GM18858 (cell line): Measurements from ENCODE around the gene CSTF2.
"Not testable (repeated sequence)": the region's sequence is repeated elsewhere in the genome, so short reads cannot be mapped to it uniquely, and the experiment has no call there.

Experiments
- ATAC-seq: cut with Tn5 transposase; IDR thresholded peaks from one replicate; pipeline ENCODE4 v1.9.1; 2021; ENCODE audit not compliant: unreplicated experiment

CSTF2 gene, protein sequence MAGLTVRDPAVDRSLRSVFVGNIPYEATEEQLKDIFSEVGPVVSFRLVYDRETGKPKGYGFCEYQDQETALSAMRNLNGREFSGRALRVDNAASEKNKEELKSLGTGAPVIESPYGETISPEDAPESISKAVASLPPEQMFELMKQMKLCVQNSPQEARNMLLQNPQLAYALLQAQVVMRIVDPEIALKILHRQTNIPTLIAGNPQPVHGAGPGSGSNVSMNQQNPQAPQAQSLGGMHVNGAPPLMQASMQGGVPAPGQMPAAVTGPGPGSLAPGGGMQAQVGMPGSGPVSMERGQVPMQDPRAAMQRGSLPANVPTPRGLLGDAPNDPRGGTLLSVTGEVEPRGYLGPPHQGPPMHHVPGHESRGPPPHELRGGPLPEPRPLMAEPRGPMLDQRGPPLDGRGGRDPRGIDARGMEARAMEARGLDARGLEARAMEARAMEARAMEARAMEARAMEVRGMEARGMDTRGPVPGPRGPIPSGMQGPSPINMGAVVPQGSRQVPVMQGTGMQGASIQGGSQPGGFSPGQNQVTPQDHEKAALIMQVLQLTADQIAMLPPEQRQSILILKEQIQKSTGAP

DNA sequence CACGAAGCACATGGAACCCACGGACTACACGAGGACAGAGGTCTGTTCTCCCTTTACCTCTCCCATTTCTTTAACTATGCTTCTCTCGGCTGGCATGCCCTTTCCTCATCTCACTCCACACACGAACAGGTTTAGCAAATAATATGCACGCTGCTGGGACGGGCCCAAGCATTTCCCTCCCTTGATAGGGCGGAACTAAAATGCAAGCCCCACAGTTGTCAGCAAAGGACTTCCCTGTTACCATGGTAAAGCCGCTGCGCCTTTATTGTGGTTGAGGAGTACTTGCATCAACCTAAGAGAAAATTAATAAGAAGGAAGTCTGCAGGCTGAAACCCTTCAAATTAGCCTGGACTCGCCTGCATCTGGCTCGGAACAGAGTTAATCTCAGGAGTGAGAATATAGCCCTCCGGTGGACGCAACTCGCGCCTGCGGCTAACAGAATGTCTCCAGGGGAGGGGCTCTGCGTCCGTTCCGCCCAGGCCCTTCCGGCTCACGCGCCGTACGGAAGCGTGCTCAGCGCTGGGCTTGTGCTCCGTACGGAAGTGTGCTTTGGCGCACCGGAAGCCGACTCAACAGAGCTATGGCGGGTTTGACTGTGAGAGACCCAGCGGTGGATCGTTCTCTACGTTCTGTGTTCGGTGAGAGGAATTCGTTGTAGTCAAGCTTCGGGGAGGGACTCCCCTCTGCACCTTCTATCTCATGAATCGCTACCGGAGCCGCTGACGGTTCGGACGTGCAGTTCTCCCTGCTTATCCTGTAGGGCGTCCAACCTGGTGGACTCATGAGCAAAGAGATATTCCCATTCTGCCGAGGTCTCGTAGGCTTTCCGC, at the start of gene CSTF2:
TSS of gene CSTF2 (plus strand) at position 555 of the 830 bp plus-strand sequence. CDS start at position 581, 26 bp downstream.
- ATAC-seq = peak; percentile 95

DNA sequence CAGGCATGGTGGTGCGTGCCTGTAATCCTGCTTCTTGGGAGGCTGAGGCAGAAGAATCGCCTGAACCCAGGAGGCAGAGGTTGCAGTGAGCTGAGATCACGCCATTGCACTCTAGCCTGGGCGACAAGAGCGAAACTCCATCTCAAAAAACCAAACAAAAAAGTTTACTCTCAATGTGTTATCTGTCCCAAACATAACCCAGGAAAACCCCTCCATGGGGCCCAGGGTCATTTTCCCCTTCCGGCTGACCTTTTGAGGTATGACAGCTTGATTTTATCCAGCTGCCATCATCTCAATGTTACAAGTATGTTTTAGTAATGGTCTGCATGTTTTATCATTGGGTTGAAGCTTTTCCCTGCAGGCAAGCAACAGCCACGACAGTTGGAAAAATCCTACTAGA, 23.8 kb upstream of the CSTF2 start:
- not testable (repeated sequence) for ATAC-seq

DNA sequence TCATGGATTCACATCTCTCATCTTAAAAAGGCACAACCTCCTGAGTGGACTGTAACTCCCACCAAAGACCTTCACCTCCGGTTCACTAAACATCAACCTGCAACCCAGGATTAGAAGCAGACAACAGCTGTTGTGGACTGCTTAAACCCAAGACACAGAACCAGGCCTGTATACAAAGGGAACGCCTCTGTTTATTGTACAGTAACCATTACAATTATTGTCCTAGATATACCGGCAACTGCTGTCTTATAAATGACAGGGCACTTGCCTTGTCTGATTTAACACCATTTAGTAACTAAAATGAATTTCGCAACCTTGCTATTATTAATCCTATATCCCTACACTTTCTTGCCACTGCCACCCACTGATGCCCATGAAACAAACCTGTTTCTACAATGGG, 22.8 kb upstream of the CSTF2 start:
- ATAC-seq = no peak

DNA sequence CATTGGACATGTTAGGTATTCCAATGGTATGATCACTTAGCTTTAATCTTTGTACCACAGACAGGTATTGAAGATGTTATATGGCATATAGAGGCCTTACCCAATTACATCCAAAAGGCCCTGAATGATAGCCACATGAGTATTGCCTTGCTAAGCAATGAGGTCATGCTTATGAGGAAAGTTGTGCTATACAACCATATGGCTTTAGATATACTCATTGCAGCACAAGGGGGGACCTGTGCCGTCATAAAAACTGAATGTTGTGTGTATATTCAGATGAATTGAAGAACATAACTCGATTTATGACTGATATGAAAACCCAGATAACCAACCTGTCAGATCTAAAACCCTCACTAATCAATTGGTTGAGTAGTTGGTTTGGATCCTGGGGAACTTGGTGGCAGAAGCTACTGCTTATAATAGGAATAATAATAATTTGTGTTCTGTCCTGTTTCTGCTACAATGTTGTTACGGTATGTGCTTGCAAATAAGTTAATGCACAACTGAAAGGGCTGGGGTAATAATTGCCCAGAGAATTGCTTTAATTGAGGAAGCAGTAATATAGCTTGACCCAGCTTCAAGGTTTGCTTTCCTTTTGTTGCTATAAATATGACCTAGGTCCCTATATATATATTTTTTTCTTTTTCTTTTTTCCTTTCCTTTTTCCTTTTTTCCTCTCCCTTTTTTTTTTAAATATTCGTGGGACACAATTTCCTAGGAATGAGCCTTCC, 21.5 kb upstream of the CSTF2 start:
- no peak for ATAC-seq

DNA sequence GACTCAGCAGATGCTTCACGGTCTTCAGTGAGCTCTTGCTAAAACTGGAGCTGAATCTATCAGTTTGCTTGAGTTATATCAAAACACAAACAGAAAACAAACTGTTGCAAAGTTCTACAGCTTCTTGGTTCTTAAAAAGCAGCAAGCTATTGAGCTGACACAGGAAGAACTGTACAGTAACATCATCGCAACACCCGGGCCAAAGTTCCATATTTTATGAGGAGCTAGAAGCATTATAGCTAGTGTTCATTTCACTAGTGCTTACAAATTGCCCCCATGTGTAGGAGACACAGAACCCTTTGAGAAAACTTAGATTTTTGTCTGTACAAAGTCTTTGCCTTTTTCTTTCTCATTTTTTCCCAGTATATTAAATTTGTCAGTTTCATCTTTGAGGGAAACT, 17.3 kb upstream of the CSTF2 start:
- ATAC-seq = no peak

DNA sequence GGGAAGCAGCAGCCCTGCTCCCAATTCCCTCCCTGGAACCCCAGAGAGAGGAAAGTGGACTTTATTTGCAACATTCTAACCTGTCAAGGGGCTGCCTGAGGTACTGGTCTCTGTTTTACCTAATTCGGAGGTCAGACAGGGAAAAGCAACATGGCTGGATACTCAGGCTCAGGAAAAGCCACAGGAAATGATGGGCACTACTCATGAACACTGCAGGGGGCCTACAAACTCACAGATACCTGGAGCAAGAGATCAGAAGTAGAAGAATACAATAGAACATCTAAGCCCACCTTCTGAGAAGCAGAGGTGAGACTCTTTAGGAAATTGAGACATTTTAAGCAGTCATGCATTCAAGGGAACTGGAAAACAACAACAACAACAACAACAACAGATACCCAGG, 15.4 kb upstream of the CSTF2 start:
- ATAC-seq = no peak

DNA sequence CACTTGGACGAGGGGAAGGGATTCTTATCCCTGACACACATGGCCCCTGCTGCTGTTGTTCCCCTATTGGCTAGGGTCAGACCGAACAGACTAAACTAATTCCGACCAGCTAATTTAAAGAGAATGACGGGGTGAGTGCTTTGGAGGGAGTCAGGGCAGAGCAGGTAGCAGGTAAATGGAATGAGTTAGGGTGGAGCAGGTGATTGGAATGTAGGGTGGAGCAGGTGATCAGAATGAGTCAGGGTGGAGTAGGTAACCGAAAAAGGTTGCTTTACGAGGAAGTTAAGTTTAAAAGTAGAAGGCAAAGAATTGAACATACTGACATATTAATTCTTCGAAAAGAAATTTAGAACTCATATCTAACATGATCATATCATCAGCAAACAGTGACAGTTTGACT, 11.9 kb upstream of the CSTF2 start:
- ATAC-seq = not testable (repeated sequence)

DNA sequence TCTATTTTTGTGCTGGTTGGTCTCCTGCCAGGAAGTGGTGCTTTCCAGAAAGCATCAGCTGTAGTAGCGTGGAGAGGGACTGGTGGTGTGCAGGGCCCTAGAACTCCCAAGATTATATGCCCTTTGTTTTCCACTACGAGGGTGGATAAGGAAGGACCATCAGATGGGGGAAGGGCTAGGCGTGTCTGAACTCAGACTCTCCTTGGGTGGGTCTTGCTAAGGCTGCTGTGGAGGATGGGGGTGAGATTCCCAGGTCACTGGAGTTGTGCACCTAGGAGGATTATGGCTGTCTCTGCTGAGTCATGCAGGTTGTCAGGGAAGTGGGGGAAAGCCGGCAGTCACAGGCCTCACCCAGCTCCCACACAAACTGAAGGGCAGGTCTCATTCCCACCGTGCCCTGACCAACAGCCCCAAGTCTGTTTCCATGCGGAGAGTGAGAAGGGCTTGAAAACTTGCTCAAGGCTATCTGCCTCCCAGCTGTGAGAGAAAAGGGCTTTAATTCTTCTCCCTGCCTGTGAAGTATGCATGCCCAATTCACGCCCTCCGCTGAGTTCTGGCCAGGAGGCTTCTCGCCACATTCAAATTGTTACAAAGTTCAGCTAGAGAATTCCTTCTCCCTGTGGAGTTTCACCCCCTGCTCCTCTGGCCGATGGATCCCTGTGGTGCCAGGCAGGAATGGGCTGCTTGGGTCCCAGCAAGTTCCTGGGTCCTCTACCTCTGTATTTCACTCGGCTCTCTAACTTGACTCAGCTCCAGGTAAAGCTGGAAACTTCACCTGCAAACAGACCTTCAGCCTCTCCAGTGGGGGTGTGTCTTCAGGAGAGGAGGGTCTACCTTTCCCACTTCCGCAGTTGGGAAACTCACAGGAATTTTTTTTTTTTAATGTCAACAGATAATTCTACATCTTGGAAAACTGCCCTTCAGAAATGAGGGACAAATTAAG, 7.7 kb upstream of the CSTF2 start:
- ATAC-seq = no peak

DNA sequence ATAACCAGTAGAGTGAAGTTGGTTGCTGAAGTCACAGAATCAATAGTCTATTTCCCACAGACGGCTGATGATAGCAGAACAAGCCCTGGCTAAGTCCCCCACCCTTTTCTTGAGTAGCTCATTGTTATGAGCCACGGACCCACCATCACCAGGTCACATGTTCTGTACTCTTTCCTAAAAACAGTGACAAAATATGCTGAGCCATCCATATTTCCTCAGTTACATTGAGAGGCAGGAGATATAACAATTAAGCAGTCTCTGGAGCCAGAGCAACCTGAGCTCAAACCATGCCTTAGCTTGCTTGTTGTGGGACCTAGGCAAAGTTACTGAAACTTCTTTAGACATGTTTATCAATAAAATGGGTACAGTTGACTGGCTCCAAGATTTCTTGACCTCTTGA, 2.9 kb upstream of the CSTF2 start:
- ATAC-seq = no peak

DNA sequence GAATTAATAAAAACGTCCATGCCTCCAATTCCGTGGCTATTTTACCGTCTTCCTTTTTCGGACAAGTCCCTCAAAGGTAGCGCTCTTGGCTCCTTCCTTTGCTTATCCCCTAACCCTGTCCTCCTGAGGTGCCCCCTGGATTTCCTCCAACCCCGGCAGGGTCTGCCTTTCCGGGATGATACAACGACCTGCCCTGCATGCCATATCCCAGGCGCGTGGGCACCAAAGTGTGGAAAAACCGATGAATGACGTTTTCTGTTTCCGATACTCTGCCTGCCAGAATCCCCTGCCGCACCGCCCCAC, 706 bp upstream of the CSTF2 start:
- no peak for ATAC-seq

DNA sequence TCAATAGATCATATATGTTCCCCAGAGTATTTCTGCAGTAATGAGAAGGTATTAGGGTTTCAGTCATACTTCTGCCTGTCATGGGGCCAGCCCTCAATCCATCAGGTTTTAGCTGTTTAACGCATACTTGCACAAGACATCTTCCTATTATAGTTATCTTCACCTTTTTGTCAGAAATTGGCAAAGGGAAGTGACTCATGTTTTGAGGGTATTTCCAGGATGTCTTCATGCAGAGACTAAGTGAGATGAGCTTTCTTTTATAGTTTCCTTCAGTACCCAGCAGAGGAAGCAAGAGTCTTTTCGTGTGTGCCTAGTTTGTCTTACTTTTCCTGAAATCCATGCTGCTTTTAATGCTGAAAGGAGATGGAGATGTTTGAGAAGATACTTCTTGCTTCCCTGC, 9.5 kb downstream of the CSTF2 start:
- ATAC-seq = peak; percentile 79

DNA sequence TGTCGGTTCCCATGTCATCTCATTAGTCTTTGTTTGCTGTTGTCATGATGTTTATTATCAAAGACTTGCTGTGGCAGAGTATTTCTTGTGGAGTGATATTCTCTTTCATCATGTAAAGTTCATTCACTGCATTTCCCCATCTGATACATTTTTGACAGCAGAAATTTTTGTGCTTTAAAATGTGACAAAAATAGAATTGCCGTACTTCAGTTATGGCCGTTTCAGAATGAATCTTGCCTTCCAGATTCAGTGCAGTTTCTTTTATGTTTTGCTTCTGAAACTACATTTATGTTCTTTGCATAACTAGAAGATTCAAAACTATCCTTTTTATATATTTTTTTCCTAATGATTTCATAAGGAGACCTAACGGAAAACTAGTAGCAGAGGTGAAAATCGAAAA, 10.0 kb downstream of the CSTF2 start:
- peak; percentile 15 for ATAC-seq

DNA sequence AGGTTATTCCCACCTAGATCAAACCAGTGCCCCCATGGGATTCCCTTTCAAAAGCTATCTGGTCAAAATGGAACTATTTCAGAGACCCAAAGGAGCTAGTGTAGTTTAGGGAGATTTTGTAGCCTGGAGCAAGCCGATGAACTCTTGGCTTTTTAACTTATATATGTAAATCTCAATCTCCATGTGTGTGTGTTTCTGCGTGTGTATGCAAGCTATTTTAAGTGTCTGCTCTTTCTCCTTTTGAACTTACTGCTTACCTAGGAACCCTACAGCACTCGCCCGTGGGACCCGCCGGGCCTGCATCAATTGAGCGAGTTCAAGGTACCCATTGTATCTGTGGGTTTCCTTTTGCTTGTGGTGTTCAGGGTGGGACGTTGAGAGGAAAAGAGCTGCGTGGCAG, 10.4 kb downstream of the CSTF2 start:
- peak; percentile 33 for ATAC-seq

DNA sequence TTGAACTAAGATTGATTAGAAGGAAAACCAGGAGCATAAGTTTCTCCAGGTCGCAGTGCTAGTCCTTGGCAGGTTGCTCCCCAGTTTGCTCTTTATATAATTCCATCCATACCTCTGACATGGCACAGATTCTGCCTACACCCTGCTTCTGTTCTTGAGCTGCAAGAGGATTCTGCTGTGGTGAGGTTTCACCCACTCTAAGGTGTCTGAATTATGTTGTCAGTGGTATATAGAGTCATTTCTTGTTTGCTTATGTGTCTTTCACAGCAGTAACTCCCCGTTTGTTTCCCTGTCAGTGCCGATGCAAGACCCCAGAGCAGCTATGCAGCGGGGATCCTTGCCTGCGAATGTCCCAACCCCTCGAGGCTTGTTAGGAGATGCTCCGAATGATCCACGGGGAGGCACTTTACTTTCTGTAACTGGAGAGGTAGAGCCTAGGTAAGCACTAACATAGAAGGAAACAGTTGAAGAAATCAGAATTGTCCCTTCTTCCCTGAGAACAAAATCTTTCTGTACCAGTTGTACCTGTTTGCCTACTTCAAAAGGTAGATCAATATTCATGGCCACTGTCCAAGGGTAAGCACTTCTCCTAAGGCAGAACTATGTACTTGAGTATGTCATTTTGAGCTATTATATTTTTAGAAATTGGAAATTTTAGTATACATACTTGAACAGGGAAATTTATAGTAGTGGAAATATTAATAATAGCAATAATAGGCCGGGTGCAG, 11.2 kb downstream of the CSTF2 start:
- ATAC-seq = no peak

DNA sequence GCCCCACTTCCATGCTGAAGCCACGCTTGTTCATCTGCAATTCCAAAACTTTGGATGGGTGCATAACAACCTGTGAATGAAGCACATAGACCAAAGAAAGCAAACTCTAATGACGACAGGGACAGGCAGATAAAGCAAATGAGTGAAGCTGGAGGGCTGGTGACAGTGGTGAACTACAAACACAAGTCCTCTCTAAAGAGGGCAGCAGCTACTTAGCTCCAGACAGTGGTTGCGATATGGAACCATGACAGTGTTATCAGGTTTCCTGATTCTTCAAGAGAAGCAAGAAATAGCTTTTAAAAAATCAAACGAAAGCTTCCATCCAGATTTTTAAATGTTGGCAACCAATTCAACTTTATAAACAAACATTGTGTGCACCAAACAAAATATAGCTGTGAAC, 30.1 kb downstream of the CSTF2 start:
- ATAC-seq = no peak

DNA sequence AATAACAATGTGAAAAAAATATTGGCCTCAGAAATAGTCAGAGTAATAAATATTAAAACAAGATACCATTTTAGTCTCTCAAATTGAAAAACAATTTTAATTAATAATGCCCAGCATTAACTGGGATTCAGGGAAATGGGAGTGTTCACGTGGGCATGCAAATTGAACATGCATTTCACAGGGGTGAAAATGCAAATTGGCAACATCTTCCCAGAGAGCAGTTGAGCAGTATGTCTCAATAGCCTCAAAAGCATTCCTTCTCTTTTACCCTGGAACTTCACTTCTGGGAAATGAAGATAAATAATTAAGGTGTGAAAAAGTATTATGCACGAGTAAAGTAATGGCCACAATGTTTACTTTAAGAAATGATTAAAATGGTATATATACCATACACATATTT, 32.6 kb downstream of the CSTF2 start:
- no peak for ATAC-seq

DNA sequence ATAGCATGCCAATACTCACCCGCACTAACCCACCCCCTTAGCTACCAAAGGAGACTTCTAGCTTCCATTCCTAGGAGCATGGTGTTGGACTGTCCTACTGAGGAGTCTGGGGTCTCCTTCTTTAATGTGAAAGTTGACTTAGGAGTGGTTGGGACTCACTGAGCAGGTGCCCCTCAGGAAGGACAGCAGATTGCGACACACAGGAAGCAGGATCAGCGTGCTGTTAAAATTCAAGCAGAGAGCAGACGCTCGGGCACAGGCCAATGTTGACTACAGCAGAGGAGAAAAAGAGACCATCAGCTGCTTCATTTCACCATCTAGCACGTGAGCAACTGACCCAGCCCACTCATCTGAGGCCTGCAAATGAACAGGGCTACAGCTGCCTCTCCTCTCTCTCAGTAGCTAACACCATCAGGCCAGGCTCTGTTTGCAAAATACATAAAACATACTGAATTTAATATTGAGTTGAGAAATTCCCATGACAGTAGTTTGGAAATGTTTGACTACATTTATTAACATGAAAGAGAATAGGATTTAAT, 43.2 kb downstream of the CSTF2 start:
- ATAC-seq = no peak

DNA sequence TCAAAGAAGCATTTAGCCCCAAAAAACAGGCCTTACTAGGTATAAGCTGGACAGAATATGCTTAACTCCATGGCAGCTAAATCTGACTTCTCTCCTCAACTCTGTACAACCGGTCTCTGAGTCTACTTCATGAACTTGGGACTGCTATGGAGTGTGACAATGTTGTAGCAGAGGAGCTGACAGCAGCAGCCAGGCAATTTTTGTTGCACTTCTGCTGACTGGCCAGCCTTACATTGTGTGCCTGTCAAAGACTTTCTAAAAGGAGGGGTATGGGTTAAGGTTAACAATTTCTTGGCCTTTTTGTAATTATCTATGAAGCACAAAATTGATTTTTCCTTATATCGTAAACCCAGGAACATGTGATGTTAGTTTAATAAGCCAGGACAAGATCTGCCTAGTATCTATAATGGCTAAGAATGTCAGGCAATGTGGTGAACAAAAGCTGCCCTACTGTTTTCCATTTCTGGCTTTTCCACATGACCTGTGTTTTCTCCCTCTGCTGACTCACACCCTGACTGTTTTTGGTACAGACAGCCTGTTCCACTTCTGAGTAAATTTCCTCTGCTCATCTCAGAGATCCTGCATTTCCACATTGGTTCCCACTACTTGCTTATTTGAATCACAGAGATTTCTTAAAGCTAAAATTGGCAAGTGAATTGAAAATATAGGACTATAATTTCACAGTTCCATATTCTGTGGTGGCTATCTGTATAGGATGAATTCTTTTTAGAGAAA, 44.6 kb downstream of the CSTF2 start:
- ATAC-seq = no peak

DNA sequence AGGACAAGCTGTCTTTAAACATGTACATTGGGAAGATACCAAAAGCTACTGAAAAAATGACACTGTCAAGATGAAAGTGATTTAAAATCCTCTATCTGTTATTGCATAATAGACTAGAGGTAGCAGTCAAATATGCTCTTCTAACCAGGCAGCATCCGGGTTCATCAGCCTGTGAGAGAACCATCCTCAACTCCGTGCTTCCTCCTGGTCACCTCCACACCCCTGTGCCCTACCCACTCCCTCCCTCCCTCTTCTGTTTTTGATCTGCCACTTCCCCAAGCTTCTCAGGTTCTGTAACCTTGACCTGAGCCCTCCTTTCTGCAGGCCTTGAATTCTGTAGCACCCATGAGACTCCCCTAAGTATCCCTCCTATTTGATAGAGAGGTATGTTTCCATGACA, 48.1 kb downstream of the CSTF2 start:
- no peak for ATAC-seq
